ENCODE measurements around the gene INTU.

INTU gene

DNA sequence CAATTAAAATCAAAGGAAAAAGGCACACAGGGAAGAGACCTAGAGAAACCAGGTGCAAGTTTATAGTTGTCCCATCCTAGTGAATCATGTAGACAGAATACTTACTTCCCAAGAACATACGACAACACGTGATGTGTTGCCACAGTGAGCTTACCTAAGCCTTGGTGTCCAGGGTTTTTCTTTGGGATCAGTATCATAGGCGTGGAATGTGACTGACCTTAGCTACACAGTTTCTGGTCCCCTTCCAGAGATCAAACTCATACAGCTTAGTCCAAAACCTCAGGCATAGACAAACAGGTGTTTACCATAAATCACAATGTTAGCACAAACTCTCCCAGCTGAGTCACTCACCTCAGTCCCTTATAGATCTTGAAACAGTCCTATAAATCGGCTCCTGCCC lies 115.1 kb downstream of the INTU start:
- Histone ChIP-seq H4K20me1 (ENCODE audit: insufficient read depth, low read length, poor library complexity, severe bottlenecking) (no peaks in the 10 kb centered on the region), H3K4me3 (ENCODE audit: low read length, poor library complexity, severe bottlenecking) (no peak overlapping the region), H3K9ac (ENCODE audit: low read depth, low read length, poor library complexity, severe bottlenecking) (no peak overlapping the region), H3K9me3 (ENCODE audit: insufficient read depth, low read depth, low read length) (peaks cover 11% of the 10 kb centered on the region; the same call in 1 of the 2 replicates), H3K36me3 (ENCODE audit: insufficient read depth, low read length) (no peaks in the 10 kb centered on the region), H3K27me3 (ENCODE audit: insufficient read depth, low read length, poor library complexity, severe bottlenecking) (no peaks in the 10 kb centered on the region), H3K9me2 (replicated peaks; ENCODE audit: low read depth, low read length) (no peaks in the 10 kb centered on the region), H3K4me2 (ENCODE audit: low read depth, low read length, poor library complexity, severe bottlenecking) (no peak overlapping the region), H3F3A (ENCODE audit: low read depth) (no peaks in the 10 kb centered on the region), H3K79me2 (ENCODE audit: insufficient read depth, low read length) (no peaks in the 10 kb centered on the region), H3K4me1 (ENCODE audit: insufficient read depth, low read length, poor library complexity, severe bottlenecking) (no peaks in the 10 kb centered on the region), H2AFZ (ENCODE audit: low read length) (no peak overlapping the region)
- no peak for TF ChIP-seq EZH2phosphoT487 (IDR thresholded peaks at IDR 0.05; ENCODE audit: borderline replicate concordance)
- TF ChIP-seq, protein P1, sequence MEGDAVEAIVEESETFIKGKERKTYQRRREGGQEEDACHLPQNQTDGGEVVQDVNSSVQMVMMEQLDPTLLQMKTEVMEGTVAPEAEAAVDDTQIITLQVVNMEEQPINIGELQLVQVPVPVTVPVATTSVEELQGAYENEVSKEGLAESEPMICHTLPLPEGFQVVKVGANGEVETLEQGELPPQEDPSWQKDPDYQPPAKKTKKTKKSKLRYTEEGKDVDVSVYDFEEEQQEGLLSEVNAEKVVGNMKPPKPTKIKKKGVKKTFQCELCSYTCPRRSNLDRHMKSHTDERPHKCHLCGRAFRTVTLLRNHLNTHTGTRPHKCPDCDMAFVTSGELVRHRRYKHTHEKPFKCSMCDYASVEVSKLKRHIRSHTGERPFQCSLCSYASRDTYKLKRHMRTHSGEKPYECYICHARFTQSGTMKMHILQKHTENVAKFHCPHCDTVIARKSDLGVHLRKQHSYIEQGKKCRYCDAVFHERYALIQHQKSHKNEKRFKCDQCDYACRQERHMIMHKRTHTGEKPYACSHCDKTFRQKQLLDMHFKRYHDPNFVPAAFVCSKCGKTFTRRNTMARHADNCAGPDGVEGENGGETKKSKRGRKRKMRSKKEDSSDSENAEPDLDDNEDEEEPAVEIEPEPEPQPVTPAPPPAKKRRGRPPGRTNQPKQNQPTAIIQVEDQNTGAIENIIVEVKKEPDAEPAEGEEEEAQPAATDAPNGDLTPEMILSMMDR (conservative IDR thresholded peaks at IDR 0.05; ENCODE audit: low read length): no peak

DNA sequence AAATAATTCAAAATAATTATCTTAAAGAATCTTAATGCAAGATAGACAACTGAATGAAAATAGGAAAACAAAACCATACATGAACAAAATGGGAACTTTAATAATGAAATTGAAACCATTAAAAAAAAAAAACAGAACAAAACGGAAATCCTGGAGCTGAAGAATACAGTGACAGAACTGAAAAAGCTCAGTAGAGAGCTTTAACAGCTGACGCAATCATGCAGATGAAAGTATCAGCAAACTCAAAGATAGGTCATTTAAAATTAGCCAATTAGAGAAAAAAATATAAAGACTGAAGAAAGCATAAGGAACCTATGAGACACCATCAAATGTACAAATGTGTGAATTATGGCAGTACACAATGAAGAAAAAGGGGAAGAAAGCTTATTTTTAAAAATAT lies 116.2 kb downstream of the INTU start:
- TF ChIP-seq EZH2phosphoT487 (IDR thresholded peaks at IDR 0.05; ENCODE audit: borderline replicate concordance): no peak
- TF ChIP-seq, protein P1 (conservative IDR thresholded peaks at IDR 0.05; ENCODE audit: low read length): no peak
- no peak overlapping the region for H3K4me3 ChIP-seq (ENCODE audit: low read length, poor library complexity, severe bottlenecking)
- H3K36me3 ChIP-seq (ENCODE audit: insufficient read depth, low read length): no peaks in the 10 kb centered on the region
- no peaks in the 10 kb centered on the region for H3K9me2 ChIP-seq (replicated peaks; ENCODE audit: low read depth, low read length)
- H4K20me1 ChIP-seq (ENCODE audit: insufficient read depth, low read length, poor library complexity, severe bottlenecking): no peaks in the 10 kb centered on the region
- no peaks in the 10 kb centered on the region for H3K4me1 ChIP-seq (ENCODE audit: insufficient read depth, low read length, poor library complexity, severe bottlenecking)
- H3K9me3 ChIP-seq (ENCODE audit: insufficient read depth, low read depth, low read length): peaks cover 11% of the 10 kb centered on the region; the same call in 1 of the 2 replicates
- no peaks in the 10 kb centered on the region for H3F3A ChIP-seq (ENCODE audit: low read depth)
- no peak overlapping the region for H3K9ac ChIP-seq (ENCODE audit: low read depth, low read length, poor library complexity, severe bottlenecking)
- H3K79me2 ChIP-seq (ENCODE audit: insufficient read depth, low read length): no peaks in the 10 kb centered on the region
- H2AFZ ChIP-seq (ENCODE audit: low read length): no peak overlapping the region
- no peaks in the 10 kb centered on the region for H3K27me3 ChIP-seq (ENCODE audit: insufficient read depth, low read length, poor library complexity, severe bottlenecking)
- no peak overlapping the region for H3K4me2 ChIP-seq (ENCODE audit: low read depth, low read length, poor library complexity, severe bottlenecking)

DNA sequence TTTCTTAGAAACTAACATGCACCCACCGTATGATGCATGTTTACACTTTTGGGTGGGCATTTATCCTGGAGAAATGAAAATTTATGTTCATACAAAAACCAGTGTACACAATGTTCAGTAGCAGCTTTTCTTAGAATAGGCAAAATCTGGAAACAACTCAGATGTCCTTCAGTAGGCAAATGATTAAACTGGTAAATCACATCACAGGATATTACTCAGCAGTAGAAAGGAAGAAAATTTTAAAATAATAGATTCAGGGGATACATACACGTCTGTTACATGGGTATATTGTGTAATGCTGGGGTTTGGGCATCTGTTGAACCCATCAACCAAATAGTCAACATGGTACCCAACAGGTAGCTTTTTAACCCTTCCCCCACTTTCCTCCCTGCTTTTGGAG lies 124.1 kb downstream of the INTU start:
- TF ChIP-seq, protein P1 (conservative IDR thresholded peaks at IDR 0.05; ENCODE audit: low read length): no peak
- TF ChIP-seq EZH2phosphoT487 (IDR thresholded peaks at IDR 0.05; ENCODE audit: borderline replicate concordance): no peak
- no peaks in the 10 kb centered on the region for H4K20me1 ChIP-seq (ENCODE audit: insufficient read depth, low read length, poor library complexity, severe bottlenecking)

More for the DNA sequence above, 124.1 kb downstream of the INTU start:
- H3K4me3 ChIP-seq (ENCODE audit: low read length, poor library complexity, severe bottlenecking): no peak overlapping the region
- no peaks in the 10 kb centered on the region for H3K9me2 ChIP-seq (replicated peaks; ENCODE audit: low read depth, low read length)
- H3K79me2 ChIP-seq (ENCODE audit: insufficient read depth, low read length): no peaks in the 10 kb centered on the region
- no peaks in the 10 kb centered on the region for H3K9me3 ChIP-seq (ENCODE audit: insufficient read depth, low read depth, low read length)
- H3K9ac ChIP-seq (ENCODE audit: low read depth, low read length, poor library complexity, severe bottlenecking): no peak overlapping the region
- H2AFZ ChIP-seq (ENCODE audit: low read length): no peak overlapping the region
- no peaks in the 10 kb centered on the region for H3K27me3 ChIP-seq (ENCODE audit: insufficient read depth, low read length, poor library complexity, severe bottlenecking)
- H3K36me3 ChIP-seq (ENCODE audit: insufficient read depth, low read length): no peaks in the 10 kb centered on the region
- no peaks in the 10 kb centered on the region for H3F3A ChIP-seq (ENCODE audit: low read depth)
- no peak overlapping the region for H3K4me2 ChIP-seq (ENCODE audit: low read depth, low read length, poor library complexity, severe bottlenecking)
- H3K4me1 ChIP-seq (ENCODE audit: insufficient read depth, low read length, poor library complexity, severe bottlenecking): no peaks in the 10 kb centered on the region
